Natural killer cell (primary cell): ENCODE measurements around the gene NCAPG2. TPM values are rescaled to one million over a fixed set of nuclear protein-coding genes. Genes with fewer than 3 reads are reported as not detected.

Experiments used
- ATAC-seq, 3 donors: fragments of 150-1000 bp in 2 of 3; fragments of 200-7000 bp in 1 of 3; cut with Tn5 transposase; 1 replicate in 1 of 3; 2 replicates in 2 of 3; pipeline ENCODE4 v1.10.0; 2021; ENCODE audit warnings: mild to moderate bottlenecking in 2 of 3, moderate library complexity in 2 of 3
- DNase-seq, 2 donors: peaks; one replicate each; pipeline versions ENCODE4 v3.0.0 to v3.0.0-alpha.2; 2013 to 2021; ENCODE audit warnings: mixed read lengths in 1 of 2
- H3K27ac ChIP-seq: one replicate; pipeline ENCODE4 v1.5.1; 2013; ENCODE audit warnings: mild to moderate bottlenecking, low read length
- H3K27me3 ChIP-seq: one replicate; pipeline ENCODE4 v1.6.1; 2013; ENCODE audit warnings: low read length; ENCODE audit not compliant: control insufficient read depth, insufficient read depth
- H3K36me3 ChIP-seq: one replicate; pipeline ENCODE4 v1.6.1; 2013; ENCODE audit warnings: low read length; ENCODE audit not compliant: control insufficient read depth, insufficient read depth
- H3K4me1 ChIP-seq: one replicate; pipeline ENCODE4 v1.6.1; 2013; ENCODE audit warnings: low read length; ENCODE audit not compliant: control insufficient read depth, insufficient read depth
- H3K4me3 ChIP-seq: one replicate; pipeline ENCODE4 v1.5.1; 2013; ENCODE audit warnings: low read length
- H3K9me3 ChIP-seq: one replicate; pipeline ENCODE4 v1.6.1; 2013; ENCODE audit warnings: low read length; ENCODE audit not compliant: control insufficient read depth, insufficient read depth
- H3K27ac Mint-ChIP-seq, 2 donors: one replicate each; pipeline ENCODE4 v1.8.0; 2022; ENCODE audit warnings: mild to moderate bottlenecking in 2 of 2, mixed read lengths in 2 of 2, moderate library complexity in 1 of 2
- H3K27me3 Mint-ChIP-seq, 2 donors: one replicate each; pipeline ENCODE4 v1.8.0; 2022; ENCODE audit warnings: low read depth in 2 of 2, mixed read lengths in 2 of 2
- H3K36me3 Mint-ChIP-seq: one replicate; pipeline ENCODE4 v1.8.0; 2022; ENCODE audit warnings: mixed read lengths
- H3K4me1 Mint-ChIP-seq, 2 donors: one replicate each; pipeline ENCODE4 v1.8.0; 2022; ENCODE audit warnings: mixed read lengths in 2 of 2
- H3K4me3 Mint-ChIP-seq: one replicate; pipeline ENCODE4 v1.8.0; 2022; ENCODE audit warnings: mild to moderate bottlenecking, moderate library complexity, mixed read lengths
- H3K9me3 Mint-ChIP-seq, 2 donors: one replicate each; pipeline ENCODE4 v1.8.0; 2022; ENCODE audit warnings: mixed read lengths in 2 of 2
- CTCF ChIP-seq: fragments of 200-600 bp; IDR thresholded peaks from one replicate; pipeline ENCODE4 v1.8.0; 2022; ENCODE audit warnings: antibody characterized with exemption
- WGBS: methylation state at CpG from one replicate; pipeline ENCODE4 v1.1.7; 2013; ENCODE audit warnings: missing lambda C conversion rate; ENCODE audit not compliant: insufficient coverage; 5-methylcytosine and 5-hydroxymethylcytosine counted together
- intact Hi-C: fragments of 100-400 bp; cut with micrococcal nuclease; formaldehyde crosslinking; loops from one replicate; pipeline ENCODE4 v1.14.2; 2022
- total RNA-seq, 4 donors: library from RNA; stranded (reverse); fragments of 120-200 nt in 1 of 4; gene quantifications; one replicate each; pipeline versions ENCODE4 v1.2.3 to v1.2.4, GENCODE V29; 2013 to 2022

The NCAPG2 gene
- total RNA-seq, 3 donors from 2014 or later (not counting 1 experiment from before 2014, with no cell fraction given) = 8.8 to 14.8 (median 14.1) TPM

DNA sequence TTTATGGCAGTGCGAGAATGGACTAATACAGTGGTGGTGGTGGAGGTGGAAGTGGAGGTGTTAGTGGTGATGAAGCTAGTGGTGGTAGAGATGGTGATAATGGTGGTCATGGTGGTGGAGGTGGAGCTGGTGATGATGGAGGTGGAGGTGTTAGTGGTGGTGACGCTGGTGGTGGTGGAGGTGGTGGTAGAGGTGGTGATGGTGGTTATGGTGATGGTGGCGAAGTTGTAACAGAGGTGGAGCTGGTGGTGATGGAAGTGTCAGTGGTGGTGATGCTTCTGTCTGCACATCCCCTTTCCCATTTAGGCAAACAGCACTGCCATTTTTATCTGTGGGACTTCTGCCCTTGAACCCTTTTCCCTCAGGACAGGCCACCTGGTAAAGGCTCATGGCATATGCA, 109.5 kb downstream of the NCAPG2 start:
- peak in 1 of 2 donors; percentile 47 for DNase-seq
- intact Hi-C loops = loop anchor here (2.0 to 10.0 kb wide), 2 partner anchors 210 to 250 kb away; no protein-coding TSS in a partner anchor

DNA sequence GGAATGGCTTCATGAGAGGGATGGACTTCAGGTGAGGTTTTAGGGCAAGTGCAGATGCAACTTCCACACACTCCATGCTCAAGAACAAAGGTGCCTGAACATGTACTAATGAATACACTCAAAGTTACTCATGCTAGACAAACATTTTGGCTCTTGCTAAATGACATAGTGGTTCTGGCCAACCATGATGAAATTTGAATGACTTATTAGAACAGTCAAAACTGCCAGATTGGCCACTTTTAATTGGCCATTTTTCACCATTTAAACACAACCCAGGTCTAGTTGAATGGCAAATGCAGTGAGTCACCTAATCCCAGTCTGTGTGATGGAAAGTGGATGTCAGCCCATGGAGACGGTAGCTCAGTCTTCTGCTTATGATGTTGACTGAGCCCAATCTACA, 112.1 kb downstream of the NCAPG2 start:
- ATAC-seq = no peak
- 85% methylated on average over 1 of the region's 1 CpG for WGBS
- H3K27ac ChIP-seq = no peak overlapping the region
- H3K9me3 Mint-ChIP-seq = no peaks in the 10 kb centered on the region
- peaks cover 0 to 7% of the 10 kb centered on the region in 2 donors for H3K4me1 Mint-ChIP-seq
- peaks cover 0 to 10% of the 10 kb centered on the region in 2 donors for H3K27me3 Mint-ChIP-seq
- no peak for DNase-seq
- H3K4me3 ChIP-seq = no peak overlapping the region
- H3K27ac Mint-ChIP-seq = no peak overlapping the region
- no peaks in the 10 kb centered on the region for H3K36me3 ChIP-seq
- no peaks in the 10 kb centered on the region for H3K4me1 ChIP-seq
- no peak overlapping the region for H3K4me3 Mint-ChIP-seq
- H3K27me3 ChIP-seq = no peaks in the 10 kb centered on the region
- H3K36me3 Mint-ChIP-seq = no peaks in the 10 kb centered on the region
- H3K9me3 ChIP-seq = peaks cover 11% of the 10 kb centered on the region
- no peak for TF ChIP-seq CTCF
- intact Hi-C loops = loop anchor here (10.0 kb wide), 1 partner anchor 248 kb away; no protein-coding TSS in a partner anchor

More for the DNA sequence above, 109.5 kb downstream of the NCAPG2 start:
- Mint-ChIP-seq H3K27ac (no peak overlapping the region), H3K27me3 (peaks cover 0 to 2% of the 10 kb centered on the region in 2 donors), H3K4me3 (no peak overlapping the region), H3K4me1 (no peaks in the 10 kb centered on the region), H3K36me3 (no peaks in the 10 kb centered on the region), H3K9me3 (no peaks in the 10 kb centered on the region)
- 71% methylated on average over 3 of the region's 3 CpGs for WGBS
- H3K27ac ChIP-seq = no peak overlapping the region
- ATAC-seq = peak; percentile 51 to 84 (median 73)
- H3K36me3 ChIP-seq = no peaks in the 10 kb centered on the region
- no peak for TF ChIP-seq CTCF
- no peaks in the 10 kb centered on the region for H3K4me1 ChIP-seq
- H3K9me3 ChIP-seq = peaks cover 11% of the 10 kb centered on the region
- no peak overlapping the region for H3K4me3 ChIP-seq
- H3K27me3 ChIP-seq = no peaks in the 10 kb centered on the region

DNA sequence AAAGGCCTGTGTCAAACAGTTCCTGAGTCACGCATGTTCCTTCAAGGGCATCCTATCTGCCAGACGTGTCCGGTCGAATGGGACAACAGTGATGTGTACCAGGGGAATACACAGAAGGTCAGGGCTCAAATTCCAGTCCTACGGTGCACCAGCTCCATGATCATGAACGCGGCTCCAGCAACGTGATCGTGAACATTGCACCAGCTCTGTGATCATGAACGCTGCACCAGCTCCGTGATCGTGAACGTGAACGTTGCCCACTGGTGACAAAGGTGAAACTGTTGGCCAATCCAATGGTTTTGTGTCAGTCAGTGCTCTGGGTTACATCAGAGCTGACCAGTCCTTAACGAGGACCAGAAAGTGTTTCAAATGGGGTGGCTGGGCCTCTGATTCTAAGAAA, 112.7 kb downstream of the NCAPG2 start:
- Mint-ChIP-seq H3K9me3 (no peaks in the 10 kb centered on the region), H3K27me3 (peaks cover 0 to 10% of the 10 kb centered on the region in 2 donors), H3K27ac (no peak overlapping the region), H3K4me1 (peaks cover 0 to 7% of the 10 kb centered on the region in 2 donors), H3K36me3 (no peaks in the 10 kb centered on the region), H3K4me3 (no peak overlapping the region)
- WGBS = 91% methylated on average over 15 of the region's 15 CpGs
- intact Hi-C loops = loop anchor here (10.0 kb wide), 1 partner anchor 247 kb away; no protein-coding TSS in a partner anchor
- DNase-seq (no peak), ATAC-seq (no peak)
- H3K36me3 ChIP-seq = no peaks in the 10 kb centered on the region
- H3K4me3 ChIP-seq = no peak overlapping the region
- H3K27me3 ChIP-seq = no peaks in the 10 kb centered on the region
- no peak overlapping the region for H3K27ac ChIP-seq
- no peak for TF ChIP-seq CTCF
- H3K9me3 ChIP-seq = peaks cover 11% of the 10 kb centered on the region
- peaks cover under 1% of the 10 kb centered on the region for H3K4me1 ChIP-seq

DNA sequence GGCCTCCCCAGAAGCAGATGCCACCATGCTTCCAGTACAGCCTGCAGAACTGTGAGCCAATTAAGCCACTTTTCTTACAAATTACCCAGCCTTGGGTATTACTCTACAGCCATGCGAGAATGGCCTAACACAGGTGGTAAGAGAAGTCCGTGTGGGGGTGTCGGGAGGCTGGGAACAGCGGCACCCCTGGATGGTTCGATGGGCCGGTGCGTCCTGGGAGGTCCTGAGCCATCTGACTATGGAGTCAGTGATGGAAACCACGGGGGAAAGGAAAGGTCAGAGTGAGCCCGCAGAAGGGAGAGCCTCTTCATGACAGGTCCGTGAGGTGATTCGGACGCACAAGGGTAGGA, 114.4 kb downstream of the NCAPG2 start:
- Histone ChIP-seq H3K36me3 (no peaks in the 10 kb centered on the region), H3K27me3 (peaks cover 12% of the 10 kb centered on the region), H3K4me1 (peaks cover 12% of the 10 kb centered on the region), H3K4me3 (no peak overlapping the region), H3K9me3 (peaks cover 7% of the 10 kb centered on the region), H3K27ac (no peak overlapping the region)
- no peak overlapping the region for H3K27ac Mint-ChIP-seq
- 90% methylated on average over 12 of the region's 12 CpGs for WGBS
- no peak for TF ChIP-seq CTCF
- H3K27me3 Mint-ChIP-seq = peaks cover 11 to 21% of the 10 kb centered on the region in 2 donors
- ATAC-seq (no peak), DNase-seq (no peak)
- no peaks in the 10 kb centered on the region for H3K36me3 Mint-ChIP-seq
- peaks cover 8 to 12% of the 10 kb centered on the region in 2 donors for H3K4me1 Mint-ChIP-seq
- intact Hi-C loops = loop anchor here (10.0 kb wide), 1 partner anchor 245 kb away; no protein-coding TSS in a partner anchor
- no peak overlapping the region for H3K4me3 Mint-ChIP-seq
- no peaks in the 10 kb centered on the region for H3K9me3 Mint-ChIP-seq
